HepG2 (cell line): ENCODE results near the gene IGFBP7. TPM values are rescaled to one million over a fixed set of nuclear protein-coding genes. Genes with fewer than 3 reads are reported as not detected.

Experiments
- CEBPZ ChIP-seq: IDR thresholded peaks from 2 replicates; pipeline ENCODE4 v1.6.1; 2012; ENCODE audit warnings: low read length, improper control_type of control experiment
- FOXM1 ChIP-seq: sonication (generic); formaldehyde crosslinking; IDR thresholded peaks from 2 replicates; pipeline ENCODE4 v1.5.0; 2020; ENCODE audit warnings: missing genetic modification reagents
- ISX ChIP-seq: sonication (generic); formaldehyde crosslinking; conservative IDR thresholded peaks from 2 replicates; pipeline ENCODE4 v1.5.0; 2020; ENCODE audit warnings: missing genetic modification reagents
- PHF5A ChIP-seq: IDR thresholded peaks from one replicate; pipeline ENCODE4 v1.6.1; 2018; ENCODE audit warnings: low read depth, missing genetic modification reagents; ENCODE audit not compliant: unreplicated experiment
- RXRB ChIP-seq: IDR thresholded peaks from 2 replicates; pipeline ENCODE4 v1.6.1; 2016; ENCODE audit warnings: borderline replicate concordance, missing genetic modification reagents, missing compliant biosample characterization
- ZMYM4 ChIP-seq: sonication (generic); formaldehyde crosslinking; IDR thresholded peaks from 2 replicates; pipeline ENCODE4 v1.8.1; 2023; ENCODE audit warnings: mild to moderate bottlenecking, missing genetic modification reagents
- ZNF138 ChIP-seq: sonication (generic); formaldehyde crosslinking; IDR thresholded peaks from 2 replicates; pipeline ENCODE4 v1.5.0; 2020; ENCODE audit warnings: mild to moderate bottlenecking, low read depth, missing genetic modification reagents
- ZNF816 ChIP-seq: sonication (generic); formaldehyde crosslinking; IDR thresholded peaks from 2 replicates; pipeline ENCODE4 v1.8.0; 2022; ENCODE audit warnings: missing genetic modification reagents, mild to moderate bottlenecking, borderline replicate concordance
- ZUFSP ChIP-seq: sonication (generic); formaldehyde crosslinking; IDR thresholded peaks from 2 replicates; pipeline ENCODE4 v1.9.0; 2021; ENCODE audit warnings: missing genetic modification reagents, mild to moderate bottlenecking, borderline replicate concordance
- polyA plus RNA-seq, 8 experiments: library from polyadenylated mRNA; depleted of rRNA in 3 of 8; stranded (reverse) in 7 of 8; unstranded in 1 of 8; fragments of >200 nt; fragmentation: Illumina TruSeq in 4 of 8; extraction: Trizol in 4 of 8; gene quantifications; 2 replicates each; pipeline versions ENCODE4 v1.2.1 to v1.2.3, GENCODE V29; 2011 to 2016; ENCODE audit warnings: low read depth in 4 of 8, missing spikeins in 1 of 8, mixed read lengths in 1 of 8; ENCODE audit not compliant: insufficient read depth in 1 of 8
- total RNA-seq, 5 experiments: library from RNA; depleted of rRNA; stranded (reverse); fragments of >200 nt; fragmentation: Illumina TruSeq; extraction: Trizol; gene quantifications; 2 replicates each; pipeline ENCODE4 v1.2.3, GENCODE V29; 2016; ENCODE audit warnings: low read depth in 1 of 5
- TF ChIP-seq, protein P1 (sequence below): sonication (generic); formaldehyde crosslinking; IDR thresholded peaks from 2 replicates; pipeline ENCODE4 v1.9.0; 2022; ENCODE audit warnings: missing genetic modification reagents, mild to moderate bottlenecking, borderline replicate concordance
- TF ChIP-seq, protein P2 (sequence below): IDR thresholded peaks from 2 replicates; pipeline ENCODE4 v1.6.1; 2016; ENCODE audit warnings: missing genetic modification reagents, missing compliant biosample characterization
- TF ChIP-seq, protein P3 (sequence below): sonication (generic); formaldehyde crosslinking; IDR thresholded peaks from 2 replicates; pipeline ENCODE4 v1.5.1; 2020; ENCODE audit warnings: mild to moderate bottlenecking, missing genetic modification reagents, moderate library complexity
- TF ChIP-seq, protein P4 (sequence below), 2 experiments: sonication (generic) in 1 of 2; formaldehyde crosslinking in 1 of 2; IDR thresholded peaks; 2 replicates each; pipeline versions ENCODE4 v1.6.1 to v1.9.0; 2014 to 2022; ENCODE audit warnings: antibody characterized with exemption in 1 of 2, borderline replicate concordance in 1 of 2, inconsistent platforms in 1 of 2, low read depth in 1 of 2, missing genetic modification reagents in 1 of 2

The IGFBP7 gene
- total and polyA plus RNA-seq, 2 of the 13 experiments (the other 11 are each of a cell fraction or from before 2014, with no cell fraction given): 1.1 to 1.3 TPM

DNA sequence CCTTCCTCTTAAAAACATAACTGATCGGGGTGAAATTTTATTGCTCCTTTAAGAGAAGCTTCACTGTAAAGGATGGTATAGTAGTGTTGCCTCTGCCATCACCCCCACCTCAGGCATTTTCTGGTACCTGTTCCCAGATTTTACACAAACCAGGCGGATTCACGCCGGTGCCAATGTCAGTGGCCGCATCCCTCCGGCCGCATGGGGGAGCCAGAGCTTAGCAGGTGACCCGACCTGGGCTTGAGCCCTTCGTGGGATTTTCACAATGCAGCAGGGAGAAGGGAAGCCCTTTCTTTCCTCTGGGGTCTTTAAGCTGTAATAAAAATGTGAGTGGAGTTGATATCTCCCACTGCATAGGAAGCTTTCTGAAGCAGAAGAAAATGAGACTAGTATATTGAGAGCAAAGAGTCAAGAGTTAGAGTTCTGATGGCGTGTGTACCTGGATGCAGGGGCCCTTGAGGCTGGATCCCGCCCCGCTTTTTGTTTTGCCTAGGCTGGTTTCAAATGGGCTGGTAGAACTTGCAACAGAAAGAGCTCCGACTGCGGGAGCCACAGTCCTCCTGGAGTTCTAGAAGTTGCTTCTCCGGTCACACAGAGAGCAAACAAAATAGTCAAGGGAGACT is 72.1 kb downstream of the IGFBP7 start (continued):
- TF ChIP-seq ZUFSP (CRISPR knock-in tag) (no peak), CEBPZ (no peak), ZNF138 (CRISPR knock-in tag) (no peak), ZMYM4 (CRISPR knock-in tag) (0 out of 2 replicates have a peak, but pooled peaks have one; percentile 21), RXRB (CRISPR knock-in tag) (no peak), FOXM1 (CRISPR knock-in tag) (no peak), ZNF816 (CRISPR knock-in tag) (0 out of 2 replicates have a peak, but pooled peaks have one; percentile 35), ISX (CRISPR knock-in tag) (no peak), PHF5A (CRISPR knock-in tag) (no peak)
- TF ChIP-seq, protein P1, sequence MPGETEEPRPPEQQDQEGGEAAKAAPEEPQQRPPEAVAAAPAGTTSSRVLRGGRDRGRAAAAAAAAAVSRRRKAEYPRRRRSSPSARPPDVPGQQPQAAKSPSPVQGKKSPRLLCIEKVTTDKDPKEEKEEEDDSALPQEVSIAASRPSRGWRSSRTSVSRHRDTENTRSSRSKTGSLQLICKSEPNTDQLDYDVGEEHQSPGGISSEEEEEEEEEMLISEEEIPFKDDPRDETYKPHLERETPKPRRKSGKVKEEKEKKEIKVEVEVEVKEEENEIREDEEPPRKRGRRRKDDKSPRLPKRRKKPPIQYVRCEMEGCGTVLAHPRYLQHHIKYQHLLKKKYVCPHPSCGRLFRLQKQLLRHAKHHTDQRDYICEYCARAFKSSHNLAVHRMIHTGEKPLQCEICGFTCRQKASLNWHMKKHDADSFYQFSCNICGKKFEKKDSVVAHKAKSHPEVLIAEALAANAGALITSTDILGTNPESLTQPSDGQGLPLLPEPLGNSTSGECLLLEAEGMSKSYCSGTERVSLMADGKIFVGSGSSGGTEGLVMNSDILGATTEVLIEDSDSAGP (CRISPR knock-in tag): no peak
- TF ChIP-seq, protein P2, sequence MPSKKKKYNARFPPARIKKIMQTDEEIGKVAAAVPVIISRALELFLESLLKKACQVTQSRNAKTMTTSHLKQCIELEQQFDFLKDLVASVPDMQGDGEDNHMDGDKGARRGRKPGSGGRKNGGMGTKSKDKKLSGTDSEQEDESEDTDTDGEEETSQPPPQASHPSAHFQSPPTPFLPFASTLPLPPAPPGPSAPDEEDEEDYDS: no peak
- TF ChIP-seq, protein P3, sequence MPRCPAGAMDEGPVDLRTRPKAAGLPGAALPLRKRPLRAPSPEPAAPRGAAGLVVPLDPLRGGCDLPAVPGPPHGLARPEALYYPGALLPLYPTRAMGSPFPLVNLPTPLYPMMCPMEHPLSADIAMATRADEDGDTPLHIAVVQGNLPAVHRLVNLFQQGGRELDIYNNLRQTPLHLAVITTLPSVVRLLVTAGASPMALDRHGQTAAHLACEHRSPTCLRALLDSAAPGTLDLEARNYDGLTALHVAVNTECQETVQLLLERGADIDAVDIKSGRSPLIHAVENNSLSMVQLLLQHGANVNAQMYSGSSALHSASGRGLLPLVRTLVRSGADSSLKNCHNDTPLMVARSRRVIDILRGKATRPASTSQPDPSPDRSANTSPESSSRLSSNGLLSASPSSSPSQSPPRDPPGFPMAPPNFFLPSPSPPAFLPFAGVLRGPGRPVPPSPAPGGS: 0 out of 2 replicates have a peak, but pooled peaks have one; percentile 38
- TF ChIP-seq, protein P4, sequence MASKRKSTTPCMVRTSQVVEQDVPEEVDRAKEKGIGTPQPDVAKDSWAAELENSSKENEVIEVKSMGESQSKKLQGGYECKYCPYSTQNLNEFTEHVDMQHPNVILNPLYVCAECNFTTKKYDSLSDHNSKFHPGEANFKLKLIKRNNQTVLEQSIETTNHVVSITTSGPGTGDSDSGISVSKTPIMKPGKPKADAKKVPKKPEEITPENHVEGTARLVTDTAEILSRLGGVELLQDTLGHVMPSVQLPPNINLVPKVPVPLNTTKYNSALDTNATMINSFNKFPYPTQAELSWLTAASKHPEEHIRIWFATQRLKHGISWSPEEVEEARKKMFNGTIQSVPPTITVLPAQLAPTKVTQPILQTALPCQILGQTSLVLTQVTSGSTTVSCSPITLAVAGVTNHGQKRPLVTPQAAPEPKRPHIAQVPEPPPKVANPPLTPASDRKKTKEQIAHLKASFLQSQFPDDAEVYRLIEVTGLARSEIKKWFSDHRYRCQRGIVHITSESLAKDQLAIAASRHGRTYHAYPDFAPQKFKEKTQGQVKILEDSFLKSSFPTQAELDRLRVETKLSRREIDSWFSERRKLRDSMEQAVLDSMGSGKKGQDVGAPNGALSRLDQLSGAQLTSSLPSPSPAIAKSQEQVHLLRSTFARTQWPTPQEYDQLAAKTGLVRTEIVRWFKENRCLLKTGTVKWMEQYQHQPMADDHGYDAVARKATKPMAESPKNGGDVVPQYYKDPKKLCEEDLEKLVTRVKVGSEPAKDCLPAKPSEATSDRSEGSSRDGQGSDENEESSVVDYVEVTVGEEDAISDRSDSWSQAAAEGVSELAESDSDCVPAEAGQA (IDR thresholded peaks at IDR 0.05; ENCODE audit: low read depth): no peak
- TF ChIP-seq, protein P4 (CRISPR knock-in tag; IDR thresholded peaks at IDR 0.05; ENCODE audit: borderline replicate concordance): no peak
